Endothelial cell of umbilical vein (primary cell): ENCODE data around the gene MIGA1. TPM values are rescaled to one million over a fixed set of nuclear protein-coding genes. Genes with fewer than 3 reads are reported as not detected.
A peak's percentile ranks its signal among the peaks of the same experiment; 100 is the strongest.

Experiments used
- BruUV-seq: library from RNA; stranded (reverse); fragments of 400-500 nt; replicated peaks from 2 replicates; lab custom pipeline; 2021; lab: Mats Ljungman, UMichigan
- CTCF ChIA-PET: fragments of 300-600, 350-600 bp; sonication (Branson Sonifier 250); formaldehyde crosslinking; loops from one replicate; lab custom pipeline; 2021; ENCODE audit warnings: antibody characterized with exemption, inconsistent platforms; lab: Charles Lee
- POLR2A ChIA-PET: fragments of 300-600, 350-600 bp; sonication (Branson Sonifier 250); formaldehyde crosslinking; loops from one replicate; lab custom pipeline; 2021; ENCODE audit warnings: antibody characterized with exemption, inconsistent platforms; lab: Charles Lee
- DNase-seq: peaks from one replicate; pipeline ENCODE4 v3.0.0-alpha.2; 2011; ENCODE audit warnings: low read depth, low spot score
- FAIRE-seq: peaks from 2 replicates; lab custom pipeline; 2011; peaks lifted over from hg19 to GRCh38; lab: Jason Lieb, UNC
- H2AFZ ChIP-seq: 2 replicates; pipeline ENCODE4 v1.6.0; 2012; ENCODE audit warnings: low read depth, low read length, control low read depth, inconsistent platforms
- H3K27ac ChIP-seq: 2 replicates; pipeline ENCODE4 v1.5.1; 2011; ENCODE audit warnings: low read depth, mild to moderate bottlenecking, control low read depth, low read length, moderate library complexity; ENCODE audit not compliant: insufficient read depth
- H3K27me3 ChIP-seq, 2 experiments: 2 replicates each; pipeline versions ENCODE4 v1.6.0 to v1.6.1; 2011; ENCODE audit warnings: low read length in 2 of 2, mixed read lengths in 1 of 2; ENCODE audit not compliant: control insufficient read depth in 2 of 2, insufficient read depth in 2 of 2
- H3K36me3 ChIP-seq, 2 experiments: 2 replicates in 1 of 2; 3 replicates in 1 of 2; pipeline ENCODE4 v1.5.1; 2011; ENCODE audit warnings: low read length in 2 of 2, mild to moderate bottlenecking in 1 of 2, moderate library complexity in 1 of 2; ENCODE audit not compliant: control insufficient read depth in 2 of 2, insufficient read depth in 2 of 2; ENCODE audit errors: extremely low read depth in 1 of 2
- H3K4me1 ChIP-seq: 3 replicates; pipeline ENCODE4 v1.5.1; 2011; ENCODE audit warnings: mild to moderate bottlenecking, low read length; ENCODE audit not compliant: control insufficient read depth, insufficient read depth; ENCODE audit errors: extremely low read depth
- H3K4me2 ChIP-seq: 2 replicates; pipeline ENCODE4 v1.6.1; 2011; ENCODE audit warnings: low read length, control low read depth, mixed read lengths; ENCODE audit not compliant: insufficient read depth
- H3K4me3 ChIP-seq, 3 experiments: fragments of 200-600 bp in 1 of 3; sonication (generic), shearing (Covaris generic) in 1 of 3; replicated peaks in 1 of 3; 2 replicates each; pipeline ENCODE4 v1.5.1; 2011 to 2016; ENCODE audit warnings: control low read depth in 3 of 3, low read length in 3 of 3, mild to moderate bottlenecking in 2 of 3, inconsistent platforms in 1 of 3, low read depth in 1 of 3, moderate library complexity in 1 of 3; ENCODE audit not compliant: insufficient read depth in 1 of 3
- H3K79me2 ChIP-seq: 2 replicates; pipeline ENCODE4 v1.6.0; 2012; ENCODE audit warnings: low read length, inconsistent platforms; ENCODE audit not compliant: control insufficient read depth, insufficient read depth
- H3K9ac ChIP-seq: replicated peaks from 2 replicates; pipeline ENCODE3; 2011; ENCODE audit warnings: low read length, control low read depth; ENCODE audit not compliant: insufficient read depth; ENCODE audit errors: extremely low read depth
- H3K9me1 ChIP-seq: replicated peaks from 3 replicates; pipeline ENCODE4 v1.6.0; 2011; ENCODE audit warnings: mild to moderate bottlenecking, low read length; ENCODE audit not compliant: control insufficient read depth, insufficient read depth; ENCODE audit errors: extremely low read depth
- H3K9me3 ChIP-seq: replicated peaks from 2 replicates; pipeline ENCODE4 v1.5.1; 2012; ENCODE audit warnings: low read length, inconsistent platforms; ENCODE audit not compliant: control insufficient read depth, insufficient read depth
- H4K20me1 ChIP-seq: replicated peaks from 2 replicates; pipeline ENCODE3; 2011; ENCODE audit warnings: mild to moderate bottlenecking, low read length; ENCODE audit not compliant: control insufficient read depth, insufficient read depth; ENCODE audit errors: extremely low read depth
- EZH2 ChIP-seq: IDR thresholded peaks from 2 replicates; pipeline ENCODE4 v1.6.1; 2012; ENCODE audit warnings: borderline replicate concordance, low read depth, mild to moderate bottlenecking, moderate library complexity, low read length, inconsistent platforms; ENCODE audit not compliant: severe bottlenecking
- FOS ChIP-seq: IDR thresholded peaks from 2 replicates; pipeline ENCODE4 v1.6.1; 2011; ENCODE audit warnings: mild to moderate bottlenecking, low read length, moderate library complexity, borderline replicate concordance; ENCODE audit not compliant: insufficient read depth
- GATA2 ChIP-seq: IDR thresholded peaks from 2 replicates; pipeline ENCODE4 v1.7.0; 2011; ENCODE audit warnings: low read depth, mild to moderate bottlenecking, moderate library complexity, mixed read lengths, low read length; ENCODE audit not compliant: insufficient read length, insufficient read depth
- JUN ChIP-seq: IDR thresholded peaks from 2 replicates; pipeline ENCODE4 v1.6.1; 2011; ENCODE audit warnings: borderline replicate concordance, low read depth; ENCODE audit not compliant: insufficient read length, insufficient read depth
- MYC ChIP-seq: IDR thresholded peaks from one replicate; pipeline ENCODE4 v1.6.1; 2011; ENCODE audit warnings: mild to moderate bottlenecking, low read depth, low read length
- POLR2A ChIP-seq: IDR thresholded peaks from 2 replicates; pipeline ENCODE4 v1.6.1; 2012; ENCODE audit warnings: low read depth, mild to moderate bottlenecking, control low read depth, low read length
- POLR2AphosphoS5 ChIP-seq: IDR thresholded peaks from 2 replicates; pipeline ENCODE4 v1.6.1; 2012; ENCODE audit warnings: low read depth, mild to moderate bottlenecking, control low read depth, low read length, moderate library complexity; ENCODE audit not compliant: insufficient read depth
- dilution Hi-C: fragments of 300-500 bp; cut with MboI; formaldehyde crosslinking; loops from one replicate; pipeline ENCODE4 v1.15.0; 2019; ENCODE audit warnings: low sequenced_read_pairs; ENCODE audit not compliant: extremely low pct_ligation_motif_present
- intact Hi-C: fragments of 100-400 bp; cut with micrococcal nuclease; formaldehyde crosslinking; loops from one replicate; pipeline ENCODE4 v1.10.0; 2022
- polyA plus RNA-seq, 4 experiments: library from polyadenylated mRNA; depleted of rRNA in 3 of 4; stranded (reverse) in 3 of 4; unstranded in 1 of 4; fragments of >200 nt; gene quantifications; 2 replicates each; pipeline versions ENCODE4 v1.2.1 to v1.2.3, GENCODE V29; 2011 to 2012; ENCODE audit warnings: missing spikeins in 1 of 4
- total RNA-seq: library from RNA; stranded (reverse); gene quantifications from 2 replicates; pipeline ENCODE4 v1.2.3, GENCODE V29; 2021
- TF ChIP-seq, protein P1 (sequence below): IDR thresholded peaks from 2 replicates; pipeline ENCODE4 v1.6.1; 2011; ENCODE audit not compliant: insufficient read depth, insufficient read length
- TF ChIP-seq, protein P2 (sequence below), 2 donors: IDR thresholded peaks; 1 replicate in 1 of 2; 2 replicates in 1 of 2; pipeline ENCODE4 v1.5.1; 2011; ENCODE audit warnings: low read length in 2 of 2, mild to moderate bottlenecking in 2 of 2, moderate library complexity in 2 of 2, control low read depth in 1 of 2, inconsistent platforms in 1 of 2, low read depth in 1 of 2; ENCODE audit not compliant: insufficient read depth in 1 of 2; ENCODE audit errors: extremely low read depth in 1 of 2

MIGA1 gene
- total and polyA plus RNA-seq, 2 donors (not counting 3 experiments of a cell fraction or from before 2014, with no cell fraction given) = 2.8 to 14.6 TPM

DNA sequence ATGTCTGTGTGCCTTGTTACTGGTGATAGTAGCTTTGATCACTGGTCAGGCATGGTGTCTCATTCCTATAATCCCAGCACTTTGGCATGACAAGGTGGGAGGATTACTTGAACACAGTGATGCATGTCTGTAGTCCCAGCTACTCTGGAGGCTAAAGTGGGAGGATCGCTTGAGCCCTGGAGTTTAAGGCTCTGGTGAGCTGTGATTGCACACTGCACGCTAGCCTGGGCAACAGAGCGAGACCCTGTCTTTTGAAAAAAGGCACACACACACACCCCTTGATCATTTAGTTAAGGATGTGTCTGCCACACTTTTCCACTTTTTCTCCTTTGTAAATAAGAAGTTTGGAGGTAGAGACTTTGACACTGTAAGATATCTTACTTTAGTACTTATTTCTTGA lies 15.1 kb downstream of the MIGA1 start:
- H3K4me2 ChIP-seq = no peak overlapping the region
- DNase-seq (no peak), FAIRE-seq (peak; percentile 21)
- BruUV-seq = no TSS peak
- peaks cover 3% of the 10 kb centered on the region for H3K79me2 ChIP-seq
- no peak overlapping the region for H3K4me3 ChIP-seq
- no peaks in the 10 kb centered on the region for H3K9me3 ChIP-seq
- dilution Hi-C loops (no loop called here), intact Hi-C loops (no loop called here)
- H3K27me3 ChIP-seq = no peaks in the 10 kb centered on the region
- H3K27ac ChIP-seq = no peak overlapping the region
- TF ChIP-seq EZH2 (no peak), MYC (no peak), FOS (no peak), JUN (no peak), POLR2AphosphoS5 (no peak), GATA2 (no peak), POLR2A (no peak)
- TF ChIP-seq, protein P1, sequence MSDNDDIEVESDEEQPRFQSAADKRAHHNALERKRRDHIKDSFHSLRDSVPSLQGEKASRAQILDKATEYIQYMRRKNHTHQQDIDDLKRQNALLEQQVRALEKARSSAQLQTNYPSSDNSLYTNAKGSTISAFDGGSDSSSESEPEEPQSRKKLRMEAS = no peak
- TF ChIP-seq, protein P2, sequence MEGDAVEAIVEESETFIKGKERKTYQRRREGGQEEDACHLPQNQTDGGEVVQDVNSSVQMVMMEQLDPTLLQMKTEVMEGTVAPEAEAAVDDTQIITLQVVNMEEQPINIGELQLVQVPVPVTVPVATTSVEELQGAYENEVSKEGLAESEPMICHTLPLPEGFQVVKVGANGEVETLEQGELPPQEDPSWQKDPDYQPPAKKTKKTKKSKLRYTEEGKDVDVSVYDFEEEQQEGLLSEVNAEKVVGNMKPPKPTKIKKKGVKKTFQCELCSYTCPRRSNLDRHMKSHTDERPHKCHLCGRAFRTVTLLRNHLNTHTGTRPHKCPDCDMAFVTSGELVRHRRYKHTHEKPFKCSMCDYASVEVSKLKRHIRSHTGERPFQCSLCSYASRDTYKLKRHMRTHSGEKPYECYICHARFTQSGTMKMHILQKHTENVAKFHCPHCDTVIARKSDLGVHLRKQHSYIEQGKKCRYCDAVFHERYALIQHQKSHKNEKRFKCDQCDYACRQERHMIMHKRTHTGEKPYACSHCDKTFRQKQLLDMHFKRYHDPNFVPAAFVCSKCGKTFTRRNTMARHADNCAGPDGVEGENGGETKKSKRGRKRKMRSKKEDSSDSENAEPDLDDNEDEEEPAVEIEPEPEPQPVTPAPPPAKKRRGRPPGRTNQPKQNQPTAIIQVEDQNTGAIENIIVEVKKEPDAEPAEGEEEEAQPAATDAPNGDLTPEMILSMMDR (IDR thresholded peaks at IDR 0.05; ENCODE audit: extremely low read depth in 1 of 2, insufficient read depth in 1 of 2, low read depth in 1 of 2, low read length in 2 of 2) = no peak
- H3K4me1 ChIP-seq = peaks cover 22% of the 10 kb centered on the region
- no peaks in the 10 kb centered on the region for H3K9me1 ChIP-seq
- POLR2A ChIA-PET = no interaction called here
- peaks cover 2 to 5% of the 10 kb centered on the region in 2 experiments for H3K36me3 ChIP-seq
- CTCF ChIA-PET = no interaction called here
- no peaks in the 10 kb centered on the region for H4K20me1 ChIP-seq
- H2AFZ ChIP-seq = no peak overlapping the region
- H3K9ac ChIP-seq = no peak overlapping the region
